Endothelial cell of umbilical vein (primary cell): ENCODE data around the gene SPECC1L. TPM values are rescaled to one million over a fixed set of nuclear protein-coding genes. Genes with fewer than 3 reads are reported as not detected.

Source experiments
- BruUV-seq: library from RNA; stranded (reverse); fragments of 400-500 nt; replicated peaks from 2 replicates; lab custom pipeline; 2021; lab: Mats Ljungman, UMichigan
- CTCF ChIA-PET: fragments of 300-600, 350-600 bp; sonication (Branson Sonifier 250); formaldehyde crosslinking; loops from one replicate; lab custom pipeline; 2021; ENCODE audit warnings: antibody characterized with exemption, inconsistent platforms; lab: Charles Lee
- POLR2A ChIA-PET: fragments of 300-600, 350-600 bp; sonication (Branson Sonifier 250); formaldehyde crosslinking; loops from one replicate; lab custom pipeline; 2021; ENCODE audit warnings: antibody characterized with exemption, inconsistent platforms; lab: Charles Lee
- DNase-seq: peaks from one replicate; pipeline ENCODE4 v3.0.0-alpha.2; 2011; ENCODE audit warnings: low read depth, low spot score
- FAIRE-seq: peaks from 2 replicates; lab custom pipeline; 2011; peaks lifted over from hg19 to GRCh38; lab: Jason Lieb, UNC
- H2AFZ ChIP-seq: 2 replicates; pipeline ENCODE4 v1.6.0; 2012; ENCODE audit warnings: low read depth, low read length, control low read depth, inconsistent platforms
- H3K27ac ChIP-seq: 2 replicates; pipeline ENCODE4 v1.5.1; 2011; ENCODE audit warnings: low read depth, mild to moderate bottlenecking, control low read depth, low read length, moderate library complexity; ENCODE audit not compliant: insufficient read depth
- H3K27me3 ChIP-seq, 2 experiments: 2 replicates each; pipeline versions ENCODE4 v1.6.0 to v1.6.1; 2011; ENCODE audit warnings: low read length in 2 of 2, mixed read lengths in 1 of 2; ENCODE audit not compliant: control insufficient read depth in 2 of 2, insufficient read depth in 2 of 2
- H3K36me3 ChIP-seq, 2 experiments: 2 replicates in 1 of 2; 3 replicates in 1 of 2; pipeline ENCODE4 v1.5.1; 2011; ENCODE audit warnings: low read length in 2 of 2, mild to moderate bottlenecking in 1 of 2, moderate library complexity in 1 of 2; ENCODE audit not compliant: control insufficient read depth in 2 of 2, insufficient read depth in 2 of 2; ENCODE audit errors: extremely low read depth in 1 of 2
- H3K4me1 ChIP-seq: 3 replicates; pipeline ENCODE4 v1.5.1; 2011; ENCODE audit warnings: mild to moderate bottlenecking, low read length; ENCODE audit not compliant: control insufficient read depth, insufficient read depth; ENCODE audit errors: extremely low read depth
- H3K4me2 ChIP-seq: 2 replicates; pipeline ENCODE4 v1.6.1; 2011; ENCODE audit warnings: low read length, control low read depth, mixed read lengths; ENCODE audit not compliant: insufficient read depth
- H3K4me3 ChIP-seq, 3 experiments: fragments of 200-600 bp in 1 of 3; sonication (generic), shearing (Covaris generic) in 1 of 3; replicated peaks in 1 of 3; 2 replicates each; pipeline ENCODE4 v1.5.1; 2011 to 2016; ENCODE audit warnings: control low read depth in 3 of 3, low read length in 3 of 3, mild to moderate bottlenecking in 2 of 3, inconsistent platforms in 1 of 3, low read depth in 1 of 3, moderate library complexity in 1 of 3; ENCODE audit not compliant: insufficient read depth in 1 of 3
- H3K79me2 ChIP-seq: 2 replicates; pipeline ENCODE4 v1.6.0; 2012; ENCODE audit warnings: low read length, inconsistent platforms; ENCODE audit not compliant: control insufficient read depth, insufficient read depth
- H3K9ac ChIP-seq: replicated peaks from 2 replicates; pipeline ENCODE3; 2011; ENCODE audit warnings: low read length, control low read depth; ENCODE audit not compliant: insufficient read depth; ENCODE audit errors: extremely low read depth
- H3K9me1 ChIP-seq: replicated peaks from 3 replicates; pipeline ENCODE4 v1.6.0; 2011; ENCODE audit warnings: mild to moderate bottlenecking, low read length; ENCODE audit not compliant: control insufficient read depth, insufficient read depth; ENCODE audit errors: extremely low read depth
- H3K9me3 ChIP-seq: replicated peaks from 2 replicates; pipeline ENCODE4 v1.5.1; 2012; ENCODE audit warnings: low read length, inconsistent platforms; ENCODE audit not compliant: control insufficient read depth, insufficient read depth
- H4K20me1 ChIP-seq: replicated peaks from 2 replicates; pipeline ENCODE3; 2011; ENCODE audit warnings: mild to moderate bottlenecking, low read length; ENCODE audit not compliant: control insufficient read depth, insufficient read depth; ENCODE audit errors: extremely low read depth
- CTCF ChIP-seq, 2 donors: IDR thresholded peaks; 1 replicate in 1 of 2; 2 replicates in 1 of 2; pipeline ENCODE4 v1.5.1; 2011; ENCODE audit warnings: low read length in 2 of 2, mild to moderate bottlenecking in 2 of 2, moderate library complexity in 2 of 2, control low read depth in 1 of 2, inconsistent platforms in 1 of 2, low read depth in 1 of 2; ENCODE audit not compliant: insufficient read depth in 1 of 2; ENCODE audit errors: extremely low read depth in 1 of 2
- EZH2 ChIP-seq: IDR thresholded peaks from 2 replicates; pipeline ENCODE4 v1.6.1; 2012; ENCODE audit warnings: borderline replicate concordance, low read depth, mild to moderate bottlenecking, moderate library complexity, low read length, inconsistent platforms; ENCODE audit not compliant: severe bottlenecking
- FOS ChIP-seq: IDR thresholded peaks from 2 replicates; pipeline ENCODE4 v1.6.1; 2011; ENCODE audit warnings: mild to moderate bottlenecking, low read length, moderate library complexity, borderline replicate concordance; ENCODE audit not compliant: insufficient read depth
- GATA2 ChIP-seq: IDR thresholded peaks from 2 replicates; pipeline ENCODE4 v1.7.0; 2011; ENCODE audit warnings: low read depth, mild to moderate bottlenecking, moderate library complexity, mixed read lengths, low read length; ENCODE audit not compliant: insufficient read length, insufficient read depth
- JUN ChIP-seq: IDR thresholded peaks from 2 replicates; pipeline ENCODE4 v1.6.1; 2011; ENCODE audit warnings: borderline replicate concordance, low read depth; ENCODE audit not compliant: insufficient read length, insufficient read depth
- MAX ChIP-seq: IDR thresholded peaks from 2 replicates; pipeline ENCODE4 v1.6.1; 2011; ENCODE audit not compliant: insufficient read depth, insufficient read length
- MYC ChIP-seq: IDR thresholded peaks from one replicate; pipeline ENCODE4 v1.6.1; 2011; ENCODE audit warnings: mild to moderate bottlenecking, low read depth, low read length
- POLR2A ChIP-seq: IDR thresholded peaks from 2 replicates; pipeline ENCODE4 v1.6.1; 2012; ENCODE audit warnings: low read depth, mild to moderate bottlenecking, control low read depth, low read length
- POLR2AphosphoS5 ChIP-seq: IDR thresholded peaks from 2 replicates; pipeline ENCODE4 v1.6.1; 2012; ENCODE audit warnings: low read depth, mild to moderate bottlenecking, control low read depth, low read length, moderate library complexity; ENCODE audit not compliant: insufficient read depth
- dilution Hi-C: fragments of 300-500 bp; cut with MboI; formaldehyde crosslinking; loops from one replicate; pipeline ENCODE4 v1.15.0; 2019; ENCODE audit warnings: low sequenced_read_pairs; ENCODE audit not compliant: extremely low pct_ligation_motif_present
- intact Hi-C: fragments of 100-400 bp; cut with micrococcal nuclease; formaldehyde crosslinking; loops from one replicate; pipeline ENCODE4 v1.10.0; 2022
- polyA plus RNA-seq, 4 experiments: library from polyadenylated mRNA; depleted of rRNA in 3 of 4; stranded (reverse) in 3 of 4; unstranded in 1 of 4; fragments of >200 nt; gene quantifications; 2 replicates each; pipeline versions ENCODE4 v1.2.1 to v1.2.3, GENCODE V29; 2011 to 2012; ENCODE audit warnings: missing spikeins in 1 of 4
- total RNA-seq: library from RNA; stranded (reverse); gene quantifications from 2 replicates; pipeline ENCODE4 v1.2.3, GENCODE V29; 2021

SPECC1L gene
- total and polyA plus RNA-seq, 2 donors (not counting 3 experiments of a cell fraction or from before 2014, with no cell fraction given), result 22.8 to 79.3 TPM

GRCh38 chr22:24432059-24432853, 161.6 kb downstream of the SPECC1L start:
- Histone ChIP-seq H3K9ac (no peak overlapping the region), H3K27me3 (no peaks in the 10 kb centered on the region), H4K20me1 (no peaks in the 10 kb centered on the region), H3K4me3 (no peak overlapping the region), H3K9me3 (no peaks in the 10 kb centered on the region), H3K27ac (no peak overlapping the region), H3K79me2 (no peaks in the 10 kb centered on the region), H3K36me3 (peaks cover 0 to 3% of the 10 kb centered on the region in 2 experiments), H3K4me2 (no peak overlapping the region), H3K9me1 (no peaks in the 10 kb centered on the region), H3K4me1 (peaks cover 18% of the 10 kb centered on the region), H2AFZ (no peak overlapping the region)
- intact Hi-C loops, result no loop called here
- no peak for TF ChIP-seq POLR2A
- no peak for TF ChIP-seq CTCF (IDR thresholded peaks at IDR 0.05; ENCODE audit: extremely low read depth in 1 of 2, insufficient read depth in 1 of 2, low read depth in 1 of 2, low read length in 2 of 2)
- no peak for TF ChIP-seq MAX
- TF ChIP-seq POLR2AphosphoS5, result no peak
- TF ChIP-seq GATA2, result no peak
- no peak for TF ChIP-seq JUN
- TF ChIP-seq FOS, result no peak
- no peak for TF ChIP-seq EZH2
- TF ChIP-seq MYC, result no peak
- CTCF ChIA-PET, result interaction anchor here (1.2 to 2.2 kb wide), 4 partner anchors 50 to 86 kb away, joined by 4 to 10 read pairs (median 6); no protein-coding TSS in a partner anchor
- POLR2A ChIA-PET, result no interaction called here
- dilution Hi-C loops, result no loop called here
- BruUV-seq, result no TSS peak
- no peak for DNase-seq
- FAIRE-seq, result no peak
